Measurements from ENCODE around the gene EIF1. TPM values are rescaled to one million over a fixed set of nuclear protein-coding genes. Genes with fewer than 3 reads are reported as not detected.
A peak's percentile ranks its signal among the peaks of the same experiment; 100 is the strongest.
"Not testable (repeated sequence)": the region's sequence is repeated elsewhere in the genome, so short reads cannot be mapped to it uniquely, and the experiment has no call there.

Gene EIF1
- polyA plus RNA-seq, 2 of the 4 experiments (the other 2 are of a cell fraction): 834 to 873 TPM

DNA sequence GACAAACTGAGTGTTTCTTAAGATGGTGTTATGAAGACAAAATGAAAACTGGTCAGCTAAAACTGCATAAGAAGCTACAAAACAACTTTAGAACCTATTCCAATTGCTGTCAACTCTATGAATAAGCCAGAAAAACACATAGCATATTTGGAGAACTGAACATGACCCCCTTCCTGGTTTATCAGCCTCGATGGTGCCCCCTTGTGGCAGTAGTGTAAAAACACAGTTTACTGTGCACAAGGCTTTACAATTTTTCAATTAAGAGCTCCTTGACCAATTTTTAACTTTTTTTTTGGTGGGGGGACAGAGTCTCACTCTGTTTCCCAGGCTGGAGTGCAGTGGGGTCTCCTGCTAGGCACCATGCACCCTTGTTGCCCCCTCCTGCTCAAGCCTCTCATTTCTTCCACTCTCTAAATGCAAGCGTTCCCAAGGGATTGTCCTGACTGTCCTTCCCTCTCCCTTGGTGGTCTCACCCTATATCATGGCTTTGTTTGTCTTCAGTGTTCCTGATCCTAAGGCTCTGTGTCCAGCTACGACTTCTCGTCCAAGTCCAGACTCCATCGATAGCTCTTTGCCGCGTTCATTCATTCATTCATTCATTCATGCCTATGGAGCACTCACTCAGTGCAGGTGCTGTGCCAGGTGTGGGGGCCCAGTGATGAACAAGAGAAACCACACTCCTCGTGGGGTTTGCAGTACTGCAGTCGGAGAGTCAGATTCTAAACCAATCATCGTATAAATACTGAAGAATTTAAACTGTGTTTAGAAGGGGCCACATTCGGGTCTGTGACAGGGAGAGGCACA lies 7.5 kb downstream of the EIF1 start:
- no peak overlapping the region for H3K4me3 ChIP-seq
- H3K4me2 ChIP-seq: no peak overlapping the region
- H3K9me3 ChIP-seq: no peaks in the 10 kb centered on the region
- ChIA-PET CTCF (interaction anchor here (0.6 to 7.0 kb wide), 41 partner anchors 11 to 1389 kb away, joined by 3 to 210 read pairs (median 3); partner anchors contain the start of genes FKBP10, GAST, HAP1 and JUP), POLR2A (interaction anchor here (0.7 to 1.5 kb wide), 7 partner anchors 9 to 264 kb away, joined by 3 to 6 read pairs (median 3); partner anchors contain the start of genes HAP1 and KLHL11)
- WGBS (ENCODE audit: missing lambda C conversion rate): 27% methylated on average over 11 of the region's 11 CpGs
- peak; percentile 48 to 49 for ATAC-seq
- FAIRE-seq: peak; percentile 46
- TF ChIP-seq MAZ (IDR thresholded peaks at IDR 0.05; ENCODE audit: borderline replicate concordance, low read depth, low read length): 0 out of 2 replicates have a peak, but pooled peaks have one; percentile 45
- no peak for TF ChIP-seq HEYL (CRISPR knock-in tag; IDR thresholded peaks at IDR 0.05)
- peak; percentile 59 for TF ChIP-seq SMC3 (IDR thresholded peaks at IDR 0.05)
- TF ChIP-seq, protein P1, sequence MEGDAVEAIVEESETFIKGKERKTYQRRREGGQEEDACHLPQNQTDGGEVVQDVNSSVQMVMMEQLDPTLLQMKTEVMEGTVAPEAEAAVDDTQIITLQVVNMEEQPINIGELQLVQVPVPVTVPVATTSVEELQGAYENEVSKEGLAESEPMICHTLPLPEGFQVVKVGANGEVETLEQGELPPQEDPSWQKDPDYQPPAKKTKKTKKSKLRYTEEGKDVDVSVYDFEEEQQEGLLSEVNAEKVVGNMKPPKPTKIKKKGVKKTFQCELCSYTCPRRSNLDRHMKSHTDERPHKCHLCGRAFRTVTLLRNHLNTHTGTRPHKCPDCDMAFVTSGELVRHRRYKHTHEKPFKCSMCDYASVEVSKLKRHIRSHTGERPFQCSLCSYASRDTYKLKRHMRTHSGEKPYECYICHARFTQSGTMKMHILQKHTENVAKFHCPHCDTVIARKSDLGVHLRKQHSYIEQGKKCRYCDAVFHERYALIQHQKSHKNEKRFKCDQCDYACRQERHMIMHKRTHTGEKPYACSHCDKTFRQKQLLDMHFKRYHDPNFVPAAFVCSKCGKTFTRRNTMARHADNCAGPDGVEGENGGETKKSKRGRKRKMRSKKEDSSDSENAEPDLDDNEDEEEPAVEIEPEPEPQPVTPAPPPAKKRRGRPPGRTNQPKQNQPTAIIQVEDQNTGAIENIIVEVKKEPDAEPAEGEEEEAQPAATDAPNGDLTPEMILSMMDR (IDR thresholded peaks at IDR 0.05): peak; percentile 86
- TF ChIP-seq POLR2AphosphoS2 (conservative IDR thresholded peaks at IDR 0.05; ENCODE audit: low read length): no peak
- TF ChIP-seq, protein P2, sequence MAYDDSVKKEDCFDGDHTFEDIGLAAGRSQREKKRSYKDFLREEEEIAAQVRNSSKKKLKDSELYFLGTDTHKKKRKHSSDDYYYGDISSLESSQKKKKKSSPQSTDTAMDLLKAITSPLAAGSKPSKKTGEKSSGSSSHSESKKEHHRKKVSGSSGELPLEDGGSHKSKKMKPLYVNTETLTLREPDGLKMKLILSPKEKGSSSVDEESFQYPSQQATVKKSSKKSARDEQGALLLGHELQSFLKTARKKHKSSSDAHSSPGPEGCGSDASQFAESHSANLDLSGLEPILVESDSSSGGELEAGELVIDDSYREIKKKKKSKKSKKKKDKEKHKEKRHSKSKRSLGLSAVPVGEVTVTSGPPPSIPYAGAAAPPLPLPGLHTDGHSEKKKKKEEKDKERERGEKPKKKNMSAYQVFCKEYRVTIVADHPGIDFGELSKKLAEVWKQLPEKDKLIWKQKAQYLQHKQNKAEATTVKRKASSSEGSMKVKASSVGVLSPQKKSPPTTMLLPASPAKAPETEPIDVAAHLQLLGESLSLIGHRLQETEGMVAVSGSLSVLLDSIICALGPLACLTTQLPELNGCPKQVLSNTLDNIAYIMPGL (CRISPR knock-in tag; IDR thresholded peaks at IDR 0.05; ENCODE audit: borderline replicate concordance): no peak
- TF ChIP-seq FOSB (CRISPR knock-in tag; IDR thresholded peaks at IDR 0.05): peak; percentile 54; the same call in 1 of the 2 replicates
- no peak for TF ChIP-seq FOSL2 (IDR thresholded peaks at IDR 0.05)
- TF ChIP-seq FOSL2 (CRISPR knock-in tag; IDR thresholded peaks at IDR 0.05): no peak
- TF ChIP-seq RAD21 (conservative IDR thresholded peaks at IDR 0.05 in 1 of 2, IDR thresholded peaks at IDR 0.05 in 1 of 2): peak; percentile 53 to 54; a peak in 4 of 5 replicates
- no peak overlapping the region for H3K27ac ChIP-seq
- DNase-seq (ENCODE audit: low read depth in 1 of 2, low spot score in 1 of 2): peak; percentile 90 to 94
- peaks cover 24% of the 10 kb centered on the region for H3K4me1 ChIP-seq

GRCh38 chr17:41697122-41697962 lies 8.7 kb downstream of the EIF1 start:
- Histone ChIP-seq H3K27ac (no peak overlapping the region), H3K4me2 (no peak overlapping the region), H3K4me1 (peaks cover 12% of the 10 kb centered on the region; the same call in 1 of the 3 replicates), H3K4me3 (no peak overlapping the region), H3K9me3 (no peaks in the 10 kb centered on the region)
- FAIRE-seq (no peak), DNase-seq (ENCODE audit: low read depth in 1 of 2, low spot score in 1 of 2) (no peak), ATAC-seq (no peak)
- TF ChIP-seq, protein P3, sequence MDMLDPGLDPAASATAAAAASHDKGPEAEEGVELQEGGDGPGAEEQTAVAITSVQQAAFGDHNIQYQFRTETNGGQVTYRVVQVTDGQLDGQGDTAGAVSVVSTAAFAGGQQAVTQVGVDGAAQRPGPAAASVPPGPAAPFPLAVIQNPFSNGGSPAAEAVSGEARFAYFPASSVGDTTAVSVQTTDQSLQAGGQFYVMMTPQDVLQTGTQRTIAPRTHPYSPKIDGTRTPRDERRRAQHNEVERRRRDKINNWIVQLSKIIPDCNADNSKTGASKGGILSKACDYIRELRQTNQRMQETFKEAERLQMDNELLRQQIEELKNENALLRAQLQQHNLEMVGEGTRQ (IDR thresholded peaks at IDR 0.05): peak; percentile 69
- no peak for TF ChIP-seq NFE2L2 (conservative IDR thresholded peaks at IDR 0.05; ENCODE audit: low read length)
- ChIA-PET POLR2A (interaction anchor here (2.2 kb wide), 1 partner anchor 8 kb away, joined by 14 read pairs; the partner anchor contains the start of gene EIF1), CTCF (interaction anchor here (7.0 kb wide), 1 partner anchor 14 kb away, joined by 210 read pairs; the partner anchor contains the start of gene GAST)
- 64% methylated on average over 6 of the region's 6 CpGs for WGBS (ENCODE audit: missing lambda C conversion rate)

- POLR2A ChIA-PET; H3K4me2 ChIP-seq; ATAC-seq; FAIRE-seq; H3K9me3 ChIP-seq; H3K4me3 ChIP-seq; DNase-seq (ENCODE audit: low read depth in 1 of 2, low spot score in 1 of 2); H3K27ac ChIP-seq: not testable (repeated sequence)
- CTCF ChIA-PET: interaction anchor here (0.8 to 4.2 kb wide), 3 partner anchors 11 to 16 kb away, joined by 3 to 17 read pairs (median 16); partner anchors contain the start of gene GAST
- 88% methylated on average over 3 of the region's 3 CpGs for WGBS (ENCODE audit: missing lambda C conversion rate)
- peaks cover 16% of the 10 kb centered on the region for H3K4me1 ChIP-seq
Measured at GRCh38 chr17:41700843-41701242, 12.2 kb downstream of the EIF1 start.
